Glutamatergic neuron (in vitro differentiated cells): ENCODE measurements around the gene TMPO. TPM values are rescaled to one million over a fixed set of nuclear protein-coding genes. Genes with fewer than 3 reads are reported as not detected.
A peak's percentile ranks its signal among the peaks of the same experiment; 100 is the strongest.

Experiments
- DNase-seq: peaks from one replicate; pipeline ENCODE4 v3.0.0; 2022
- H3K27ac Mint-ChIP-seq: one replicate; pipeline ENCODE4 v1.8.0; 2020; ENCODE audit warnings: mild to moderate bottlenecking, mixed read lengths, inconsistent platforms; ENCODE audit not compliant: unreplicated experiment
- H3K27me3 Mint-ChIP-seq: one replicate; pipeline ENCODE4 v1.8.0; 2020; ENCODE audit warnings: mild to moderate bottlenecking, moderate library complexity, mixed read lengths, inconsistent platforms; ENCODE audit not compliant: unreplicated experiment
- H3K36me3 Mint-ChIP-seq: one replicate; pipeline ENCODE4 v1.8.0; 2020; ENCODE audit warnings: mild to moderate bottlenecking, mixed read lengths, inconsistent platforms; ENCODE audit not compliant: unreplicated experiment
- H3K4me1 Mint-ChIP-seq: one replicate; pipeline ENCODE4 v1.8.0; 2020; ENCODE audit warnings: mild to moderate bottlenecking, low read depth, mixed read lengths, inconsistent platforms; ENCODE audit not compliant: unreplicated experiment
- H3K4me3 Mint-ChIP-seq: one replicate; pipeline ENCODE4 v1.8.0; 2020; ENCODE audit warnings: mild to moderate bottlenecking, mixed read lengths, inconsistent platforms; ENCODE audit not compliant: unreplicated experiment
- H3K9me3 Mint-ChIP-seq: one replicate; pipeline ENCODE4 v1.8.0; 2020; ENCODE audit warnings: mild to moderate bottlenecking, moderate library complexity, mixed read lengths, inconsistent platforms; ENCODE audit not compliant: unreplicated experiment
- CTCF ChIP-seq: fragments of 200-600 bp; sonication (generic); IDR thresholded peaks from one replicate; pipeline ENCODE4 v1.5.0; 2021; ENCODE audit not compliant: partially characterized antibody, unreplicated experiment
- total RNA-seq: library from RNA; stranded (reverse); fragmentation: NEBNext Ultra II Directional; extraction: Animal tissue kit (Norgen Biotek cat#: 25700); gene quantifications from one replicate; pipeline ENCODE4 v1.2.1, GENCODE V29; 2021; ENCODE audit not compliant: unreplicated experiment

The TMPO gene
- total RNA-seq, 1 donor from 2014 or later, result 80.2 TPM

GRCh38 chr12:98530068-98530467, 14.7 kb downstream of the TMPO start:
- Mint-ChIP-seq H3K4me1 (no peaks in the 10 kb centered on the region), H3K36me3 (no peaks in the 10 kb centered on the region), H3K9me3 (no peaks in the 10 kb centered on the region), H3K27me3 (peaks cover 2% of the 10 kb centered on the region), H3K4me3 (no peak overlapping the region), H3K27ac (no peak overlapping the region)
- no peak for DNase-seq
- TF ChIP-seq CTCF, result no peak

- no peak for DNase-seq
- H3K27ac Mint-ChIP-seq, result no peak overlapping the region
- H3K4me3 Mint-ChIP-seq, result no peak overlapping the region
Observed at GRCh38 chr12:98532687-98533304, 17.4 kb downstream of the TMPO start.

GRCh38 chr12:98533723-98534251, 18.4 kb downstream of the TMPO start:
- no peaks in the 10 kb centered on the region for H3K9me3 Mint-ChIP-seq
- no peak overlapping the region for H3K4me3 Mint-ChIP-seq
- H3K27me3 Mint-ChIP-seq, result peaks cover 2% of the 10 kb centered on the region
- no peak for DNase-seq
- no peaks in the 10 kb centered on the region for H3K36me3 Mint-ChIP-seq
- TF ChIP-seq CTCF, result no peak
- no peak overlapping the region for H3K27ac Mint-ChIP-seq
- no peaks in the 10 kb centered on the region for H3K4me1 Mint-ChIP-seq

More at GRCh38 chr12:98532687-98533304, 17.4 kb downstream of the TMPO start:
- Mint-ChIP-seq H3K27me3 (peaks cover 2% of the 10 kb centered on the region), H3K9me3 (no peaks in the 10 kb centered on the region), H3K36me3 (no peaks in the 10 kb centered on the region), H3K4me1 (no peaks in the 10 kb centered on the region)
- peak; percentile 85 for TF ChIP-seq CTCF

- no peaks in the 10 kb centered on the region for H3K36me3 Mint-ChIP-seq
- H3K27ac Mint-ChIP-seq, result peak overlapping the region; percentile 28
- H3K27me3 Mint-ChIP-seq, result no peaks in the 10 kb centered on the region
- H3K4me3 Mint-ChIP-seq, result no peak overlapping the region
- no peaks in the 10 kb centered on the region for H3K4me1 Mint-ChIP-seq
- DNase-seq, result no peak
- H3K9me3 Mint-ChIP-seq, result no peaks in the 10 kb centered on the region
- no peak for TF ChIP-seq CTCF
Observed at GRCh38 chr12:98538031-98538430, 22.6 kb downstream of the TMPO start.

GRCh38 chr12:98543701-98544100, 28.3 kb downstream of the TMPO start:
- no peak for TF ChIP-seq CTCF
- no peaks in the 10 kb centered on the region for H3K9me3 Mint-ChIP-seq
- H3K27me3 Mint-ChIP-seq, result no peaks in the 10 kb centered on the region
- DNase-seq, result no peak
- H3K36me3 Mint-ChIP-seq, result no peaks in the 10 kb centered on the region
- no peak overlapping the region for H3K4me3 Mint-ChIP-seq
- no peak overlapping the region for H3K27ac Mint-ChIP-seq
- H3K4me1 Mint-ChIP-seq, result no peaks in the 10 kb centered on the region
